ENCODE data around the gene AP1M1. TPM values are rescaled to one million over a fixed set of nuclear protein-coding genes. Genes with fewer than 3 reads are reported as not detected.
"Not testable (repeated sequence)": the region's sequence is repeated elsewhere in the genome, so short reads cannot be mapped to it uniquely, and the experiment has no call there.

Gene AP1M1
- total and polyA plus RNA-seq, 2 donors (not counting 1 experiment from before 2014, with no cell fraction given): 94.4 to 113 TPM

DNA sequence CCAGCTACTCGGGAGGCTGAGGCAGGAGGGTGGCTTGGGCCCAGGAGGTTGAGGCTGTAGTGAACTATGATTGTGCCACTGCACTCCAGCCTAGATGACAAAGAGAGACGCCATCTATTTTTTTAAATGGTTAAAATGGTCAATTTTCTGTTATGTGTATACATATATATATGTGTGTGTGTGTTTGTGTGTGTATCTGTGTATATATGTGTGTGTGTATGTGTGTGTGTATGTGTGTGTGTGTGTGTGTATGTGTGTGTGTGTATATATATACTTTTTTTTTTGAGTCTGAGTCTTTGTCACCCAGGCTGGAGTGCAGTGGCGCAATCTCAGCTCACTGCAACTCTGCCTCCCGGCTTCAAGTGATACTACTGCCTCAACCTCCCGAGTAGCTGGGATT lies 84.0 kb downstream of the AP1M1 start:
- no peak overlapping the region for H3K4me3 ChIP-seq (replicated peaks in 1 of 4; ENCODE audit: control extremely low read depth in 1 of 4, insufficient read depth in 1 of 4, low read depth in 3 of 4, low read length in 4 of 4)
- TF ChIP-seq, protein P1, sequence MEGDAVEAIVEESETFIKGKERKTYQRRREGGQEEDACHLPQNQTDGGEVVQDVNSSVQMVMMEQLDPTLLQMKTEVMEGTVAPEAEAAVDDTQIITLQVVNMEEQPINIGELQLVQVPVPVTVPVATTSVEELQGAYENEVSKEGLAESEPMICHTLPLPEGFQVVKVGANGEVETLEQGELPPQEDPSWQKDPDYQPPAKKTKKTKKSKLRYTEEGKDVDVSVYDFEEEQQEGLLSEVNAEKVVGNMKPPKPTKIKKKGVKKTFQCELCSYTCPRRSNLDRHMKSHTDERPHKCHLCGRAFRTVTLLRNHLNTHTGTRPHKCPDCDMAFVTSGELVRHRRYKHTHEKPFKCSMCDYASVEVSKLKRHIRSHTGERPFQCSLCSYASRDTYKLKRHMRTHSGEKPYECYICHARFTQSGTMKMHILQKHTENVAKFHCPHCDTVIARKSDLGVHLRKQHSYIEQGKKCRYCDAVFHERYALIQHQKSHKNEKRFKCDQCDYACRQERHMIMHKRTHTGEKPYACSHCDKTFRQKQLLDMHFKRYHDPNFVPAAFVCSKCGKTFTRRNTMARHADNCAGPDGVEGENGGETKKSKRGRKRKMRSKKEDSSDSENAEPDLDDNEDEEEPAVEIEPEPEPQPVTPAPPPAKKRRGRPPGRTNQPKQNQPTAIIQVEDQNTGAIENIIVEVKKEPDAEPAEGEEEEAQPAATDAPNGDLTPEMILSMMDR (conservative IDR thresholded peaks at IDR 0.05 in 1 of 2, IDR thresholded peaks at IDR 0.05 in 1 of 2; ENCODE audit: low read depth in 1 of 2, low read length in 2 of 2): no peak
- no peak for TF ChIP-seq EZH2 (IDR thresholded peaks at IDR 0.05; ENCODE audit: low read length, missing control alignments)
- H2AFZ ChIP-seq (ENCODE audit: low read length): no peak overlapping the region
- no peaks in the 10 kb centered on the region for H3K79me2 ChIP-seq (ENCODE audit: control insufficient read depth, insufficient read depth, low read length)
- no peak for DNase-seq (ENCODE audit: low read depth in 2 of 2)
- no peak overlapping the region for H3K9ac ChIP-seq (ENCODE audit: insufficient read depth, low read length)
- H3K27me3 ChIP-seq (ENCODE audit: control insufficient read depth, insufficient read depth, low read length): peaks cover 5% of the 10 kb centered on the region
- no peak overlapping the region for H3K27ac ChIP-seq (ENCODE audit: insufficient read depth, low read length)
- no peaks in the 10 kb centered on the region for H4K20me1 ChIP-seq (ENCODE audit: control insufficient read depth, extremely low read depth, insufficient read depth, low read length)
- H3K4me1 ChIP-seq (ENCODE audit: control insufficient read depth, extremely low read depth, insufficient read depth, low read length): peaks cover 14% of the 10 kb centered on the region
- H3K36me3 ChIP-seq (ENCODE audit: control insufficient read depth, insufficient read depth, low read length): no peaks in the 10 kb centered on the region
- no peak overlapping the region for H3K4me2 ChIP-seq (ENCODE audit: extremely low read depth, insufficient read depth, low read length)
- no peaks in the 10 kb centered on the region for H3K9me3 ChIP-seq (ENCODE audit: control insufficient read depth, insufficient read depth, low read depth, low read length)

DNA sequence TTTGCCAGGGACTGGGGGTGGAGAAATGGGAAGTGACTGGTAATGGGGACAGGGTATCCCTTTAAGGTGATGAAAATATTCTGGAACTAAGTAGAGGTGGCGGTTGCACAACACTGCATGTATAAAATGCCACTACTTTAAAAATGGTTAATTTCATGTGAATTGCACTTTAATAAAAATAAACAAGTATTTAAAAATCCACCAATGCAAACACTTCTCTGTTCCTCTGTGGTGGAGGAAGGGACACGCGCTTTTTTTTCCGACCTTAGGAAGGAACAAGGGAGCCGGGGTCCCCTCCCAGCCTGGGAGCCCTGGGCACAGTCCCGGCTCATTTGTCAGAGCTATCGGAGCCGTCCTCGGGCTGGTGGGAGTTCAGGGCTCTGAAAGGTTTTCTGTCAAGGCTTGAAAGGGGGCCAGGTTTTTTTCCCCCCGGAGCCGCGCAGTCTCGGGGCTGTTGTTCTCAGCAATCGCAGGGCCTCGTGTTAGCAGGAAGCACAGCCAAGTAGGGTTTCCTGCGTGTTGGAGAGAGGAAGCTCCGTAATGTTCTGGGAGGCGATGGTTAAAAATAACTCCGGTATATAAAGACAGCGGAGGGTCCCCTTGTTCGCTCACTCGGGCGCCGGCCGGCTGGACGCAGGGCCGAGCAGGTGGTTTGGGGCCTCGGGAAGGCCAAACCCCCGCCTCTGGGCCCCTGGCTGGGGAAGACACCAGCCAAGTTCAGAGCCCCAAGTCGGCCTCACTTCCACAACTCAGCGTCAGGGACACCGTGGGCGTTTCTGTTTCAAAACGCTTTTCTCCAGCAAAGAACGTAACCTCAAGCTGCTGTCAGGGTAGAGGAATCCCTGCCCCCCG lies 85.7 kb downstream of the AP1M1 start:
- peak overlapping the region; percentile 73 for H3K9ac ChIP-seq (ENCODE audit: insufficient read depth, low read length)
- H3K79me2 ChIP-seq (ENCODE audit: control insufficient read depth, insufficient read depth, low read length): no peaks in the 10 kb centered on the region
- peak overlapping the region; percentile 84 for H3K27ac ChIP-seq (ENCODE audit: insufficient read depth, low read length)
- H2AFZ ChIP-seq (ENCODE audit: low read length): peak overlapping the region; percentile 36
- no peaks in the 10 kb centered on the region for H3K9me3 ChIP-seq (ENCODE audit: control insufficient read depth, insufficient read depth, low read depth, low read length)
- H3K27me3 ChIP-seq (ENCODE audit: control insufficient read depth, insufficient read depth, low read length): peaks cover 9% of the 10 kb centered on the region
- H3K4me3 ChIP-seq (replicated peaks in 1 of 4; ENCODE audit: control extremely low read depth in 1 of 4, insufficient read depth in 1 of 4, low read depth in 3 of 4, low read length in 4 of 4): peak overlapping the region in 2 of 4 experiments; percentile 15 to 40
- TF ChIP-seq EZH2 (IDR thresholded peaks at IDR 0.05; ENCODE audit: low read length, missing control alignments): no peak
- TF ChIP-seq, protein P1 (conservative IDR thresholded peaks at IDR 0.05 in 1 of 2, IDR thresholded peaks at IDR 0.05 in 1 of 2; ENCODE audit: low read depth in 1 of 2, low read length in 2 of 2): no peak
- peak overlapping the region; percentile 65 for H3K4me2 ChIP-seq (ENCODE audit: extremely low read depth, insufficient read depth, low read length)
- peaks cover 14% of the 10 kb centered on the region for H3K4me1 ChIP-seq (ENCODE audit: control insufficient read depth, extremely low read depth, insufficient read depth, low read length)
- H3K36me3 ChIP-seq (ENCODE audit: control insufficient read depth, insufficient read depth, low read length): no peaks in the 10 kb centered on the region
- DNase-seq (ENCODE audit: low read depth in 2 of 2): peak; percentile 75 to 77
- no peaks in the 10 kb centered on the region for H4K20me1 ChIP-seq (ENCODE audit: control insufficient read depth, extremely low read depth, insufficient read depth, low read length)

DNA sequence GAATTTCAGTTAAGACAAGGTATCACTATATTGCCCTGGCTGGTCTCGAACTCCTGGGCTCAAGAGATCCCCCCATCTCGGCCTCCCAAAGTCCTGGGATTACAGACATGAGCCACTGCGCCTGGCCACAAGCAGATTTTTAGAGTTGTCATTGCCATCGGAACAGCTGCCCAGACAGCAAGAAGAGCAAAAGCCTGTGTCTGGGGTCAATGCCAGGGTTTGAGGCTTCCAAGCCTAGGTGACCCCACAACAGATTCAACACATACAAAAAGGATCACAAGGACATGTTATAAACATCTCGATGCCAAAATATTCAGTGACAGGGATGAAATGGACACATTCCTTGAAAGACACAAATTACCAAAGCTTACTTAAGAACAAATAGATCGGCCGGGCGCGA lies 86.8 kb downstream of the AP1M1 start:
- TF ChIP-seq, protein P1 (conservative IDR thresholded peaks at IDR 0.05 in 1 of 2, IDR thresholded peaks at IDR 0.05 in 1 of 2; ENCODE audit: low read depth in 1 of 2, low read length in 2 of 2): no peak
- no peak for TF ChIP-seq EZH2 (IDR thresholded peaks at IDR 0.05; ENCODE audit: low read length, missing control alignments)
- no peak overlapping the region for H2AFZ ChIP-seq (ENCODE audit: low read length)
- no peaks in the 10 kb centered on the region for H3K9me3 ChIP-seq (ENCODE audit: control insufficient read depth, insufficient read depth, low read depth, low read length)
- H3K4me2 ChIP-seq (ENCODE audit: extremely low read depth, insufficient read depth, low read length): no peak overlapping the region
- H3K36me3 ChIP-seq (ENCODE audit: control insufficient read depth, insufficient read depth, low read length): no peaks in the 10 kb centered on the region
- H3K27ac ChIP-seq (ENCODE audit: insufficient read depth, low read length): no peak overlapping the region
- H3K79me2 ChIP-seq (ENCODE audit: control insufficient read depth, insufficient read depth, low read length): no peaks in the 10 kb centered on the region
- H4K20me1 ChIP-seq (ENCODE audit: control insufficient read depth, extremely low read depth, insufficient read depth, low read length): no peaks in the 10 kb centered on the region
- H3K4me1 ChIP-seq (ENCODE audit: control insufficient read depth, extremely low read depth, insufficient read depth, low read length): peaks cover 12% of the 10 kb centered on the region
- H3K9ac ChIP-seq (ENCODE audit: insufficient read depth, low read length): no peak overlapping the region
- H3K4me3 ChIP-seq (replicated peaks in 1 of 4; ENCODE audit: control extremely low read depth in 1 of 4, insufficient read depth in 1 of 4, low read depth in 3 of 4, low read length in 4 of 4): no peak overlapping the region
- no peak for DNase-seq (ENCODE audit: low read depth in 2 of 2)
- H3K27me3 ChIP-seq (ENCODE audit: control insufficient read depth, insufficient read depth, low read length): peaks cover 9% of the 10 kb centered on the region

DNA sequence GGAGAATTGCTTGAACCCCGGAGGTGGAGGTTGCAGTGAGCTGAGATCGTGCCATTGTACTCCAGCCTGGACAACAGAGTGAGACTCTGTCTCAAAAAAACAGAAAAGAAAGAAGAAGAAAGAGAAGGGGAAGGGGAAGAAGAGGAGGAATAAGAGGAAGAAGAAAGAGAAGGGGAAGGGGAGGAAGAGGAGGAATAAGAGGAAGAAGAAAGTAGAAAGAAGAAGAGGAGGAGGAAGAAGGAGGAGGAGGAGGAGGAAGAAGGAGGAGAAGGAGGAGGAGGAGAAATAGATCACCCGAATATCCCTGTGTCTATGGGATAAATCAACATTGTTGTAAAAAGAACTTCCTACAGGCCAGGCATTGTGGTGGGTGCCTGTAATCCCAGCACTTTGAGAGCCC lies 87.4 kb downstream of the AP1M1 start:
- not testable (repeated sequence) for H3K27ac ChIP-seq (ENCODE audit: insufficient read depth, low read length); H3K4me2 ChIP-seq (ENCODE audit: extremely low read depth, insufficient read depth, low read length); H2AFZ ChIP-seq (ENCODE audit: low read length); H4K20me1 ChIP-seq (ENCODE audit: control insufficient read depth, extremely low read depth, insufficient read depth, low read length); H3K27me3 ChIP-seq (ENCODE audit: control insufficient read depth, insufficient read depth, low read length); H3K36me3 ChIP-seq (ENCODE audit: control insufficient read depth, insufficient read depth, low read length); H3K9me3 ChIP-seq (ENCODE audit: control insufficient read depth, insufficient read depth, low read depth, low read length); H3K79me2 ChIP-seq (ENCODE audit: control insufficient read depth, insufficient read depth, low read length); DNase-seq (ENCODE audit: low read depth in 2 of 2); H3K9ac ChIP-seq (ENCODE audit: insufficient read depth, low read length); H3K4me3 ChIP-seq (replicated peaks in 1 of 4; ENCODE audit: control extremely low read depth in 1 of 4, insufficient read depth in 1 of 4, low read depth in 3 of 4, low read length in 4 of 4)
- H3K4me1 ChIP-seq (ENCODE audit: control insufficient read depth, extremely low read depth, insufficient read depth, low read length): peaks cover 12% of the 10 kb centered on the region

Measured in fibroblast of lung (primary cell).